Parathyroid adenoma (tissue), 2 donors: ENCODE data around the gene RCAN1.
A peak's percentile ranks its signal among the peaks of the same experiment; 100 is the strongest.

Experiments
- H2AFZ ChIP-seq: fragments of 300-600 bp; sonication (generic); one replicate; pipeline ENCODE4 v1.7.0; 2017; ENCODE audit warnings: antibody characterized with exemption, mild to moderate bottlenecking
- H3K27ac ChIP-seq: fragments of 300-600 bp; sonication (generic); one replicate; pipeline ENCODE4 v1.7.0; 2017
- H3K27me3 ChIP-seq: fragments of 300-600 bp; sonication (generic); one replicate; pipeline ENCODE4 v1.7.0; 2017; ENCODE audit warnings: low read length; ENCODE audit not compliant: control insufficient read depth, insufficient read depth
- H3K36me3 ChIP-seq: fragments of 300-600 bp; sonication (generic); one replicate; pipeline ENCODE4 v1.7.0; 2017; ENCODE audit warnings: low read length; ENCODE audit not compliant: control insufficient read depth, insufficient read depth
- H3K4me1 ChIP-seq: fragments of 300-600 bp; sonication (generic); one replicate; pipeline ENCODE4 v1.7.0; 2017; ENCODE audit warnings: control low read depth
- H3K4me2 ChIP-seq: fragments of 300-600 bp; sonication (generic); one replicate; pipeline ENCODE4 v1.7.0; 2017; ENCODE audit warnings: low read length
- H3K4me3 ChIP-seq: fragments of 300-600 bp; sonication (generic); one replicate; pipeline ENCODE4 v1.7.0; 2017; ENCODE audit warnings: low read depth, low read length
- H3K79me2 ChIP-seq: fragments of 300-600 bp; sonication (generic); one replicate; pipeline ENCODE4 v1.7.0; 2017; ENCODE audit warnings: control low read depth
- H3K9ac ChIP-seq: fragments of 300-600 bp; sonication (generic); one replicate; pipeline ENCODE4 v1.7.0; 2017; ENCODE audit warnings: mild to moderate bottlenecking
- H3K9me3 ChIP-seq: fragments of 300-600 bp; sonication (generic); one replicate; pipeline ENCODE4 v1.7.0; 2017; ENCODE audit warnings: low read length; ENCODE audit not compliant: control insufficient read depth
- CTCF ChIP-seq: fragments of 300-600 bp; sonication (generic); IDR thresholded peaks from one replicate; pipeline ENCODE4 v1.7.0; 2017; ENCODE audit warnings: antibody characterized with exemption, mild to moderate bottlenecking
- donor health status: primary hyperparathyroidism.

RCAN1 gene

GRCh38 chr21:34521561-34521960, 93.4 kb downstream of the RCAN1 start:
- TF ChIP-seq CTCF: no peak
- Histone ChIP-seq H2AFZ (no peak overlapping the region), H3K27ac (peak overlapping the region; percentile 100), H3K4me2 (peak overlapping the region; percentile 92), H3K9me3 (no peaks in the 10 kb centered on the region), H3K4me1 (peaks cover 40% of the 10 kb centered on the region), H3K9ac (peak overlapping the region; percentile 87), H3K79me2 (peaks cover 19% of the 10 kb centered on the region), H3K27me3 (no peaks in the 10 kb centered on the region), H3K4me3 (peak overlapping the region; percentile 58), H3K36me3 (peaks cover 2% of the 10 kb centered on the region)

GRCh38 chr21:34520764-34521508, 94.0 kb downstream of the RCAN1 start:
- H3K4me3 ChIP-seq: peak overlapping the region; percentile 58
- H3K9ac ChIP-seq: peak overlapping the region; percentile 87
- H3K36me3 ChIP-seq: no peaks in the 10 kb centered on the region
- H3K4me2 ChIP-seq: peak overlapping the region; percentile 92
- peak overlapping the region; percentile 100 for H3K27ac ChIP-seq
- H2AFZ ChIP-seq: no peak overlapping the region
- H3K9me3 ChIP-seq: no peaks in the 10 kb centered on the region
- H3K79me2 ChIP-seq: peaks cover 18% of the 10 kb centered on the region
- peaks cover 45% of the 10 kb centered on the region for H3K4me1 ChIP-seq
- TF ChIP-seq CTCF: no peak
- H3K27me3 ChIP-seq: no peaks in the 10 kb centered on the region

- TF ChIP-seq CTCF: no peak
- no peaks in the 10 kb centered on the region for H3K27me3 ChIP-seq
- H3K79me2 ChIP-seq: peaks cover 11% of the 10 kb centered on the region
- H3K9me3 ChIP-seq: no peaks in the 10 kb centered on the region
- H3K27ac ChIP-seq: peak overlapping the region; percentile 100
- peak overlapping the region; percentile 58 for H3K4me3 ChIP-seq
- no peak overlapping the region for H2AFZ ChIP-seq
- no peaks in the 10 kb centered on the region for H3K36me3 ChIP-seq
- no peak overlapping the region for H3K9ac ChIP-seq
- peak overlapping the region; percentile 92 for H3K4me2 ChIP-seq
- H3K4me1 ChIP-seq: peaks cover 52% of the 10 kb centered on the region
Observed at GRCh38 chr21:34520281-34520680, 94.6 kb downstream of the RCAN1 start.

GRCh38 chr21:34519694-34520093, 95.2 kb downstream of the RCAN1 start:
- Histone ChIP-seq H3K27ac (peak overlapping the region; percentile 100), H3K9me3 (no peaks in the 10 kb centered on the region), H3K4me2 (peak overlapping the region; percentile 92), H3K4me1 (peaks cover 52% of the 10 kb centered on the region), H3K36me3 (no peaks in the 10 kb centered on the region), H3K4me3 (peak overlapping the region; percentile 58), H3K79me2 (peaks cover 6% of the 10 kb centered on the region), H2AFZ (no peak overlapping the region), H3K27me3 (no peaks in the 10 kb centered on the region), H3K9ac (no peak overlapping the region)
- no peak for TF ChIP-seq CTCF

GRCh38 chr21:34519016-34519415, 95.9 kb downstream of the RCAN1 start:
- Histone ChIP-seq H3K4me2 (peak overlapping the region; percentile 54), H2AFZ (no peak overlapping the region), H3K9ac (peak overlapping the region; percentile 43), H3K27me3 (no peaks in the 10 kb centered on the region), H3K4me1 (peaks cover 53% of the 10 kb centered on the region), H3K36me3 (no peaks in the 10 kb centered on the region), H3K27ac (peak overlapping the region; percentile 100), H3K9me3 (no peaks in the 10 kb centered on the region), H3K79me2 (peaks cover 2% of the 10 kb centered on the region), H3K4me3 (peak overlapping the region; percentile 58)
- TF ChIP-seq CTCF: no peak
